ENCODE results near the gene DMPK.
A peak's percentile ranks its signal among the peaks of the same experiment; 100 is the strongest.

DMPK gene

DNA sequence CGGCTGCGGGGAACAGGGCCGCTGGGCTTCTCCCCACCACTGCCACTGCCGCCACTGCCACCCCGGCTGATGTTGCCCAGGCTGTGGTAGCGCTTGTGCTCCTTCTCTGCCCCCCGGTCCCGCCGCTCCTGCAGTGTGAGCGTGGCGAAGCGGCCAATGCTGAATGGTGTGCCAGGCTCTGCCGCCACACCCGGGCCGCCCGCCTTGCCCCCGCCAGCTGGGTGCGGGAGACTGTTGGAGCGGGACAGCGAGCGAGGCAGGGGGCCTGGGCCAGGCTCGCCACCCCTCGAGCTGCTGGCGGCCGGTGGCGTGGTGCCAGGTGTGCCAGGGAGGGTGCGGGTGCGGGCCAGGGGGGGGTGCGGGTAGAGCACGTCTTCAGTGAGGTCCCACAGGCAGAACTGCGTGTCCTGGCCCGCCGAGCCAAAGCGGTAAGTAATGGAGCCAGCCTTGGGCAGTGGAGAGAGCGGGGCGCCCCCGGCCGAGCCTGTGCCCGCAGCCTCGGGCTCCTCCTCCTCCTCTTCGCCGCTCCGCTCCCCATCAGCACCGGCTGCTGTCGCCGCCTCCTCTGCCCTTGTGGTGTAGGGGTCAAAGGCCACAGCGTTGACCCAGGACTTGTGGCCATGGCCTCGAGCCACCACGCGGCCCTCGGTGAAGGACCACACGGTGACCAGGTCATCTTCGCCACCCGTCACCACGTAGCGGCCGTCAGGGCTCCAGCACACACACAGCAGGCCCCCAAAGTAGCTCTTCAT lies 3.7 kb upstream of the DMPK start:
- Histone ChIP-seq H3K4ac (ENCODE audit: low read length) (no peak overlapping the region), H3K4me3 (ENCODE audit: low read length in 2 of 2) (peak overlapping the region in 1 of 2 donors; percentile 54)
- WGBS, 2 donors (ENCODE audit: extremely low coverage in 2 of 2, insufficient read length in 2 of 2, insufficient replicate concordance in 1 of 2): no CpG with 5 or more reads among the region's 57 CpGs

DNA sequence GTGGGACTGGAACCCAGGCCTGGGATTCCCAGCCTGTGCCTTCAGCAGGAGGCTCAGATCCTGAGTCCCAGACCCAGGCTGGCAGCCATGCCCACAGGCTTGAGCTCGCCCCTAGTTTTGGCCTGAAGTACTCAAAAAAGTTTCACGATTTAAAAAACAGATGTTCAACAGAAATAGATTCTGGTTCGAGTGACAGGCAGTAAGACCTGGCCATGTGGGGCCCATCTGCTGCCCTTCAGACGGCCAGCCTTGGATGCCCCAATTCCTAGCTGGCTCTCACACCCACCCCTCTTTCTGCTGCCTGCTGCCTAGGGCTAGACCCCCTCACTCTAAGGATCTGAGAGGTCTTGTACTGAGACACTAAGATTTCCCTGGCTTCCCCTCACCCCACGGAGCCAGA lies 2.8 kb upstream of the DMPK start:
- no peak overlapping the region for H2BK5ac ChIP-seq (ENCODE audit: low read length)
- no CpG with 5 or more reads among the region's 5 CpGs for WGBS, 2 donors (ENCODE audit: extremely low coverage in 2 of 2, insufficient read length in 2 of 2, insufficient replicate concordance in 1 of 2)

More for the DNA sequence above, 3.7 kb upstream of the DMPK start:
- Histone ChIP-seq H2AFZ (ENCODE audit: low read length) (no peak overlapping the region), H2BK5ac (ENCODE audit: low read length) (no peak overlapping the region), H3K18ac (ENCODE audit: low read length) (no peak overlapping the region), H3K9me3 (replicated peaks in 1 of 2; ENCODE audit: control insufficient read depth in 2 of 2, insufficient read depth in 1 of 2, low read depth in 1 of 2, low read length in 2 of 2) (no peaks in the 10 kb centered on the region), H2BK12ac (ENCODE audit: low read length) (no peak overlapping the region), H3K23ac (ENCODE audit: low read depth, low read length, poor library complexity) (no peak overlapping the region), H3K36me3 (replicated peaks in 1 of 2; ENCODE audit: control insufficient read depth in 2 of 2, insufficient read depth in 2 of 2, low read length in 2 of 2) (peaks cover 49 to 73% of the 10 kb centered on the region in 2 donors), H3K27me3 (ENCODE audit: control insufficient read depth in 3 of 3, insufficient read depth in 3 of 3, low read depth in 1 of 3, low read length in 3 of 3) (no peaks in the 10 kb centered on the region), H3K4me1 (ENCODE audit: control insufficient read depth in 2 of 2, insufficient read depth in 1 of 2, low read depth in 1 of 2, low read length in 2 of 2) (peaks cover 10 to 19% of the 10 kb centered on the region in 2 donors), H2BK15ac (ENCODE audit: low read length) (no peak overlapping the region), H3K14ac (ENCODE audit: low read length) (peak overlapping the region; percentile 56), H3K9ac (ENCODE audit: low read depth, low read length, poor library complexity) (peak overlapping the region; percentile 21), H3K4me2 (ENCODE audit: insufficient read depth, low read length, poor library complexity, severe bottlenecking) (no peak overlapping the region), H2AK5ac (ENCODE audit: low read depth, low read length) (no peak overlapping the region), H2BK120ac (ENCODE audit: low read depth, low read length) (no peak overlapping the region), H4K8ac (ENCODE audit: low read depth, low read length) (no peak overlapping the region), H4K91ac (ENCODE audit: low read depth, low read length, poor library complexity) (no peak overlapping the region), H3K79me1 (ENCODE audit: low read depth, low read length) (peaks cover 12% of the 10 kb centered on the region), H3K27ac (replicated peaks; ENCODE audit: low read length) (no peak overlapping the region)
- no peak for DNase-seq (ENCODE audit: low spot score)

DNA sequence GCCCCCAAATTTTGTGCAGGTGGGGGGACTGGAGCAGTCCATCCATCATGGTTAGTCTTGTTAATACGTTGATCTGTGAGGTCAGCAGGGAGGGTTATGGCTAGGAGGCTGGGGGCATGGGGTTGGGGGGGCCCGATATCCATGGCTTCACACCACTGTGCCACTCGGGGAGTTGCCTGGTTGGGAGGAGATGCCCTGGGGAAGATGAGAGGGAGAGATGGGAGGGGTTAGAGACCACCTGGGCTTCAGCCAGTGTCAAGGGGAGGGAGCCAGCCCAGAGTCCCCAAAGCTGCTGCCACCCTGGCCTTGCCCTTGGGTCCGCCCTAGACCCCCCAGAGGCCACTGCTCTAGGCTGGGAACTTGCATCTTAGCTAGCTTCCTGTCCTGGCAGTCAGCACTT lies 1.8 kb upstream of the DMPK start:
- Histone ChIP-seq H3K36me3 (replicated peaks in 1 of 2; ENCODE audit: control insufficient read depth in 2 of 2, insufficient read depth in 2 of 2, low read length in 2 of 2) (peaks cover 40 to 67% of the 10 kb centered on the region in 2 donors), H2AK5ac (ENCODE audit: low read depth, low read length) (no peak overlapping the region), H3K18ac (ENCODE audit: low read length) (no peak overlapping the region), H2BK120ac (ENCODE audit: low read depth, low read length) (no peak overlapping the region), H4K8ac (ENCODE audit: low read depth, low read length) (no peak overlapping the region), H2BK12ac (ENCODE audit: low read length) (no peak overlapping the region), H3K9me3 (replicated peaks in 1 of 2; ENCODE audit: control insufficient read depth in 2 of 2, insufficient read depth in 1 of 2, low read depth in 1 of 2, low read length in 2 of 2) (no peaks in the 10 kb centered on the region), H2BK15ac (ENCODE audit: low read length) (no peak overlapping the region), H2AFZ (ENCODE audit: low read length) (no peak overlapping the region), H3K27ac (replicated peaks; ENCODE audit: low read length) (no peak overlapping the region), H3K4ac (ENCODE audit: low read length) (no peak overlapping the region), H3K4me2 (ENCODE audit: insufficient read depth, low read length, poor library complexity, severe bottlenecking) (no peak overlapping the region), H2BK5ac (ENCODE audit: low read length) (no peak overlapping the region), H3K27me3 (ENCODE audit: control insufficient read depth in 3 of 3, insufficient read depth in 3 of 3, low read depth in 1 of 3, low read length in 3 of 3) (peaks cover 0 to 6% (median 0%) of the 10 kb centered on the region in 3 experiments), H3K9ac (ENCODE audit: low read depth, low read length, poor library complexity) (no peak overlapping the region), H3K79me1 (ENCODE audit: low read depth, low read length) (peaks cover 10% of the 10 kb centered on the region), H3K14ac (ENCODE audit: low read length) (no peak overlapping the region), H3K4me3 (ENCODE audit: low read length in 2 of 2) (no peak overlapping the region), H3K23ac (ENCODE audit: low read depth, low read length, poor library complexity) (no peak overlapping the region), H4K91ac (ENCODE audit: low read depth, low read length, poor library complexity) (no peak overlapping the region), H3K4me1 (ENCODE audit: control insufficient read depth in 2 of 2, insufficient read depth in 1 of 2, low read depth in 1 of 2, low read length in 2 of 2) (peaks cover 19 to 20% of the 10 kb centered on the region in 2 donors)
- no CpG with 5 or more reads among the region's 4 CpGs for WGBS, 2 donors (ENCODE audit: extremely low coverage in 2 of 2, insufficient read length in 2 of 2, insufficient replicate concordance in 1 of 2)
- DNase-seq (ENCODE audit: low spot score): no peak

More for the DNA sequence above, 2.8 kb upstream of the DMPK start:
- Histone ChIP-seq H3K9ac (ENCODE audit: low read depth, low read length, poor library complexity) (no peak overlapping the region), H3K4me1 (ENCODE audit: control insufficient read depth in 2 of 2, insufficient read depth in 1 of 2, low read depth in 1 of 2, low read length in 2 of 2) (peaks cover 16 to 19% of the 10 kb centered on the region in 2 donors), H4K91ac (ENCODE audit: low read depth, low read length, poor library complexity) (no peak overlapping the region), H3K9me3 (replicated peaks in 1 of 2; ENCODE audit: control insufficient read depth in 2 of 2, insufficient read depth in 1 of 2, low read depth in 1 of 2, low read length in 2 of 2) (no peaks in the 10 kb centered on the region), H2BK15ac (ENCODE audit: low read length) (no peak overlapping the region), H3K36me3 (replicated peaks in 1 of 2; ENCODE audit: control insufficient read depth in 2 of 2, insufficient read depth in 2 of 2, low read length in 2 of 2) (peaks cover 44 to 66% of the 10 kb centered on the region in 2 donors), H3K23ac (ENCODE audit: low read depth, low read length, poor library complexity) (no peak overlapping the region), H3K27me3 (ENCODE audit: control insufficient read depth in 3 of 3, insufficient read depth in 3 of 3, low read depth in 1 of 3, low read length in 3 of 3) (peaks cover 0 to 3% (median 0%) of the 10 kb centered on the region in 3 experiments), H3K27ac (replicated peaks; ENCODE audit: low read length) (no peak overlapping the region), H2AK5ac (ENCODE audit: low read depth, low read length) (no peak overlapping the region), H3K4me2 (ENCODE audit: insufficient read depth, low read length, poor library complexity, severe bottlenecking) (no peak overlapping the region), H3K4me3 (ENCODE audit: low read length in 2 of 2) (no peak overlapping the region), H2BK120ac (ENCODE audit: low read depth, low read length) (no peak overlapping the region), H3K79me1 (ENCODE audit: low read depth, low read length) (peaks cover 10% of the 10 kb centered on the region), H3K4ac (ENCODE audit: low read length) (no peak overlapping the region), H3K14ac (ENCODE audit: low read length) (no peak overlapping the region), H2AFZ (ENCODE audit: low read length) (no peak overlapping the region), H2BK12ac (ENCODE audit: low read length) (no peak overlapping the region), H4K8ac (ENCODE audit: low read depth, low read length) (no peak overlapping the region), H3K18ac (ENCODE audit: low read length) (no peak overlapping the region)
- no peak for DNase-seq (ENCODE audit: low spot score)

All from neuronal stem cell (in vitro differentiated cells).